ENCODE measurements around the gene ADAMTS9. TPM values are rescaled to one million over a fixed set of nuclear protein-coding genes. Genes with fewer than 3 reads are reported as not detected.

The ADAMTS9 gene
- 4.3 TPM for total RNA-seq

- peak; percentile 36 for ATAC-seq
Observed at GRCh38 chr3:64687781-64688604, at the start of gene ADAMTS9. ADAMTS9 (minus strand) TSS chr3:64688000; CDS start chr3:64687657, 343 bp downstream.

- ATAC-seq: no peak
Observed at GRCh38 chr3:64732576-64732975, 44.8 kb upstream of the ADAMTS9 start.

DNA sequence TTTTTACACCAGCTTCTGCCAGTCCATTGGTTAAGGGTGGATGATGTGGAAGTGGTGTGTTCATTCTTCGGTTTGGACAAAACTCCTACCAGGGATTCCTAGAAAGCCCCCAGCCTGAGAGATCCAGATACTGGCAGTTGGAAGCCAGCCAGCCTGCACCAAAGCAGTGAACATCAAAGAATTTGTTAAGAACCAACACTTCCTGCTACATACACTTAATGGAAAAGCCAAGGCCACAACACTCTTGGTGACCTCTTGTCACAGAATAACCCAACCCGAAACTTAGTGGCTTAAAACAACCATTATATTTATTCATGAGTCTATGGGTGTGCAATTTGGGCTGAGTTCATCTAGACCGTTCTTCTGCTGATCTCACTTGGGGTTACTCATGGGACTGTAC, 42.9 kb upstream of the ADAMTS9 start:
- ATAC-seq: no peak

- no peak for ATAC-seq
Observed at GRCh38 chr3:64728994-64729393, 41.2 kb upstream of the ADAMTS9 start.

DNA sequence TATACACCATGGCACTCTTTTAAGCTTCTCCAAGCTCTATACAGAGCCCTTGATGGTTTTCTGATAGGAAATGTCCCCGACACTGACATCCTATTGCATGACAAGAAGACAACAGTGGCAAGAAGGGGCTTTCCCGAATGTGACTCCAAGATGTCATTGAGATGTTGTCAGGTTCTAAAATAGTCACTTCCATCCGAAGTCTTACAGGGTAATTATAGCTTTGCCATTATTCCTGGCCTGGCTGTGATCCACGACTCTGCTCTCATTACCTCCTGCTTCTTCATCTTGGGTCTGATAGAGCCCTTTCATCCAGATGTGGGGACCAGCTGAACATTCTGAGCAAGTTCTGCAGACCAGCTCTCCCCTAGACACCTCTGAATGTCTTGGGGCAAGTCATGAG, 40.6 kb upstream of the ADAMTS9 start:
- ATAC-seq: no peak

DNA sequence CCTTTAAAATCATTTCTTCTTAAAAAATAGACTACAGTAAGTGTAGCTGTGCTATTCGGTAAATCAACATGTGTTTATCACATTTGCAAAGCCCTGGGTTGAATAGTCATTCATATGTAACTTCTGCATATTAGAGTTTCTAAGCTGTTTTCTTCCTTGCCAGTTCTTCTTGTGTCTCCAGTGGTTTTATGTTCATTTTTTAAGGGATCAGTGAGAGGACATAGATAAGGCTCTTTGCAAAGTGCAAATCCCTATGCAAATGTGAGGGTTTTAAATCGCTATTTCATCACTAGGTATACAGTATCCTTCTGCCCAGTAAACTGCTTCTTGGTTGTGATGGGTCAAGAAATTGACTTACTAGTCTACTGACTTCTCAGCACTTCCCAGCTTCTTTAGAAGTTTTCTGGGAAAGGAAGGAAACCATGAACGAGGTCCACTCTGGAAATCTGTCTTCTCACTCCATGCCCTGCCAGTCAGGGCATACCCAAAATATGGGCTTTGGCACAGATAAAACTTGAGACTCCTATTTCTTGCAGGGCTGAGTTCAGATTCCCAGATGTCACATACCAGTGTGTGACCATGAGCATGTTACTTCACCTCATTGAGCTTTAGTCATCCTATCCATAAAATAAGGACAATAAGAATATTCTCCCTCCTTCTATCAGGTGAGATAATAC, 38.8 kb upstream of the ADAMTS9 start:
- ATAC-seq: no peak

DNA sequence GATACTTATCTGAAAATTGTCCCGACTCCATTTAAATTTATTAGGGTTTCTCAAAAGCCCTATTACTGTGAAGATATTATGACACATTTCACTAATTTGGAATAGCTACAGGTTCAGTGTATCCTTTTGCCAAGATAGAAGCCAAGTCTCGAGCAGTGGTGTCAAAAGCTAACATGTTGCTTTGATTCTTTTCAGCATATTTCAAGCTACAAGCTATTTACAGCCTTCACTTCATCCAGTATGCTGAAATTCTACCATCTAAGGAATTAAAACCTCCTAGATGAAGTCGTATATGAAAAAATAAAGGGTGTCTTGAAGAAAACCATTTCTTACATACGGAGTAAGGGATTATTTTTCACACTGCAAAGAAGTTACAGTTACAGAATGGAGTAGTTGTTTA, 31.2 kb upstream of the ADAMTS9 start:
- no peak for ATAC-seq

DNA sequence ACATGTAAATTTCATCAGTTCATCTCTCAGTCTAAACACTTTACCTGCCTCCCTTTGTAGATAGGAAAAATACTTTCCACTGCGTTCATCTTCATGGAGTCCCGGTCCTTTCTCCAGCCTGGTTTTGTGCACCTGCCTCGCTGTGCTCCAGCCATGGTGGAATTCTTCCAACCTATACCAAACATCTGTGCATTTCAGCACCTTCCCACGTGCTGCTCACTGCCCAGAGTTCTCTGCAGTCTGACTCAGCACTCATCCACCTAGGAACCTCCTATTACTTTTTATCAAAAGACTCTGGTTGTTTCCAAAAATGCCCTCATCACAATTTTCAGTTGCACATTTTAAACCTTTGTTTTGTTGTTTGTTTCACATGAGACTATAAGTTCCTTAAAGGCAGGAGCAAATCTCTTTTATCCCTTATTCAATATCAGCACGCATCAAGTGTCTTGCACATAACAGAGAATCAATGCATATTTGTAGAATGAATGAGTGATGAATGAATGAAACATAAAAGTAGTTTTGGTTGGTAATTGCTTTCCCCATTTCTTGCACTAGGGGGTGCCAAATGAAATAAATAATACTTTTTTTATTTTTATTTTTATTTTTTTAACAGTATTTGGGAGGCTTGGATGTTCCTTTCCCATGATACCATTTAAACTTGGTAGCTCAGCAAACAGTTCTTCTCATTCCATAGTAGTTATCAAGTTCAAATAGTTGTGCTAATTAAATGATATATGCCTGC, 30.2 kb upstream of the ADAMTS9 start:
- no peak for ATAC-seq

- ATAC-seq: no peak
Observed at GRCh38 chr3:64717411-64717810, 29.6 kb upstream of the ADAMTS9 start.

DNA sequence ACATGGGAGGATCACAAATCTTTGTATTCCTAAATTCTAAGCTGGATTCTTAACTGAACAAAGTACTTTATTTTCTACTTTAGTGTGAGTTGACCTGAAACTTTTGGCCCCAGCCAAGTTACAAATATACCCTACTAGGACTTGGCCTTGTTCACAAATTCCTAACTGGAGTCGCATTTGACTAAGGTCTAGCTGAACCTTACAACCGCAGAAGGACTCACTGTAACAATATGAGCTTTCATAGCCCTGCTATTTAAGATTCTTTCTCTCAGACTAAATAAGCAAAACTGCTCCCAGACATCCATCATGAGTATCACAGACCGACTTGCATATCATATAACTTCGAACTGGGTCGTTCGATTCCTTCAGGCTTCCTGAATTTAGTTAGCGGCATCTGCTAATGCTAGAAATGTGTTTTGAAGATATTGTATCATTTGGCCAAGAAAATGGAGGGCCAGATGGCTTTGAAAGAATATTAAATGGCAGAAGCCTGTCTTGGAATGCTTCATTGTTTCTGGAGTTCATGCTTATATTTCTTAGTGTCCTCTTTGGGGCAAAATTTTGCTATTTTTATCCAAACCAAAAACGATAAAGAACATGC, 28.4 kb upstream of the ADAMTS9 start:
- no peak for ATAC-seq

DNA sequence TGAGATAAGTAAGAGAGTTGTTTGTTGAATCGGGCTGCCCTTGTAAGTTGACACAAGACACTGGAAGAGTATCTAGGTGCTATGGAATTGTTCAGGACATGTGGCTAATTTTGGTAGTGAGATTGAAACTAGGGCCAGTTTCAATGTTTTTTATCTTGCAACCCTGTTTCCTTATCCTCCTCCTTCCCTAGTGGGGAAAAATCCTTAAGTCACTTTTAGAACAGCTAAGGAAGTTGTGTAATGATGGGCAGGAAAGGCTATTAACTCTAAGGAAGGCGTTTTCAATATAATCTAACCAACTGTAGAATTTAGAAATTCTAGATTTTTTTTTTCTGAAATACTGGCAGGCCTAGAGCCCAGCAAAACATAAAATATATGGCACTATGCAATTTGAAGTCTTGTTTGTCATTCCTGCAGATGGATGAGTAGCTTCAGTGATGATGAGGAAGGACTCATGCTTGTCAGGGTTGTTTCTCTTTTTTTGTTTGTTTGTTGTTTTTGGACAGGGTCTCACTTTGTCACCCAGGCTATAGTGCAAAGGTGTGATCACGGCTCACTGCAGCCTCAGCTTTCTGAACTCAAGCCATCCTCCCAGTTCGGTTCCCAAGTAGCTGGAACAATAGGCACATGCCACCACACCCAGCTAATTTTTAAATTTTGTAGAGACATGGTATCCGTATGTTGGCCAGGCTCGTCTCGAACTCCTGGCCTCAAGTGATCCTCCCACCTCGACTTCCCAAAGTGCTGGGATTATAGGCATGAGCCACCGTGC, 27.6 kb upstream of the ADAMTS9 start:
- no peak for ATAC-seq

GRCh38 chr3:64708456-64708855, 20.7 kb upstream of the ADAMTS9 start:
- ATAC-seq: no peak

DNA sequence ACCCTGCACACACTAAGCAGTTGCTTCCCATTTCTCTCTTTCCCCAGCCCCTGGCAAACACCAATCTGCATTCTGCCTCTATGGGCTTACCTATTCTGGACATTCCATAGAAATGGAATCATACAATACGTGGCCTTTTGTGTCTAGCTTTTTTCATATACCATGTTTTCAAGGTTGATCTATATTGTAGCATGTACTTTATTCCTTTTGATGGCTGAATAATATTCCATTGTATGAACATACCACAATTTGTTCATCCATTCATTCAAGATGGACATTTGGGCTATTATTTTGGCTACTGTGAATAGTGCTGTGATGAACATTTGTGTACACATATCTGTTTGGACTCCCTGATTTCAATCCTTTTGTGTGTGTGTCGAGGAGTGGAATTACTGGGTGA, 18.1 kb upstream of the ADAMTS9 start:
- ATAC-seq: no peak

- ATAC-seq: no peak
Observed at GRCh38 chr3:64696896-64697295, 9.1 kb upstream of the ADAMTS9 start.

DNA sequence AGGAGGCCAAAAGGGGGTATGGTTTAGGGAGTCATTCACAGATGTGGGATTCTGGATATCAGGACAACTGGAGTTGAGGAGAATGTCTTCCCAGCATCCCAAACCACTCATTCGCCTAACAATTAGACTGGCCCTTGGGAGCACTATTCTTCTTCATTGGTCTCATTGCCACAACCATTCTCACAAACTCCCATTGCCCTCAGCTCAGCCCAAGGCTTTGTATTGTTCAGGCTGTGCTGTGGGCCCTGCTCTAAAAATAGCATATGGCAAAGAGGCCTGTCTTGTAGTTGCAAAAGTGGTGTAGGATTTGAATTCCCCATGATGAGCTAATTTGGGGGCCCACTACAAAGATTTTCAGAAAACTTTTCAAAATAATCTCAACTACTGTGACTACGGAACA, 6.3 kb upstream of the ADAMTS9 start:
- ATAC-seq: no peak

GRCh38 chr3:64693031-64693430, 5.2 kb upstream of the ADAMTS9 start:
- ATAC-seq: no peak

GRCh38 chr3:64691051-64691450, 3.3 kb upstream of the ADAMTS9 start:
- no peak for ATAC-seq

DNA sequence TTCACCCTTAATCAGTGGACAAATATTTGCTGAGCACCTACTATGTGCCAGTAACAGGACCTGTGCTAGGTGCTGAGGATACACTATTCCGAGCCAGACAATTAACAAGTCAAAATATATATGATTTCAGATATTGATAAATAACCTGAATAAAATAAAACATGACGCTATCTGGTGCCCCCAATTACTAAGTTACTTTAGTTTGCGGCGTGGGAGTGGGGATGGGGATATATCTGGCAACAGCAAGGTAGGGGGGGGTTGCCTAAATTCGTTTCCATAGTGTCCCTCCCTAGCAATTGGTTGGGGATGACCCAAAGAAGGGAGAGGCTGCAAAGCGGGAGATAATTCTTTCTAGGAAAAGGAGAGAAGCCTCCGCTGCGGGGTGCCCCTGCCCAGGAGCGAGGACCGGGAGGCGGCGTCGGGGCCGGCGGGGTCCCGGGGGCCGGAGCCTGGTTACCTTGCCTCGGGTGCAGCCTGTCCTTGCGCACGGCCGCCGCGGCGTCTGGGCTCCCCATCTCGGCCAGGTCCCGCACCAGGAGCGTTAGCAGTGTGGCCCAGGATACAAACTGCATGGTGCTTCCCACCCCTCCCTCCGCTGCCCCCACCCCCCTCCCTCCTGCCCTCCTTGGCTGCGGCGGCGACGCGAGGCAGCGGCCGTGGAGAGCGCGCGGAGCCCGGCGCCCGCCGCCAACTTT, 567 bp downstream of the ADAMTS9 start:
- no peak for ATAC-seq

DNA sequence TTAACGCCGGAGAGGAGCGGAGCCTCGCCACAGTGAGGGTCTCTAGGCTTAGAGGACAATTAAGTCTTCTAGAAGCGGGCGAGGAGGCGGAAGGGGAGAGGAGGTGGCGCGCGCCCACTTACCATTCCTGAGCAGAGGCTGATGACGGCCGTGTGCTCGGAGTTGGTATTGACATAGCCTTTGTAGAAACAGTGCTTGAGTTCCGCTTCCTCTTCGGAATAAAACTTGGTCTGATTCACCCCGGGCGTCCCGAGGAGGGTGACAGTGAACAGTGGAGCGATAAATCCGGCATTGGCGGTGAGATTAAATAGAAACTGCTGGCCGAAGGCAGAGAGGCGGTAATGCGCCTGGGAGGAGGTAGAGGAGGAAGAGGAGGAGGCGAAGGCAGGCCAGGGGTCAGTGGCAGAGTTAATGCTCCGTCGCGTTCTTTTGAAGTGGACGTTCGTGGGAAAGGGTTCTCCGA, 1.3 kb downstream of the ADAMTS9 start:
- peak; percentile 66 for ATAC-seq

DNA sequence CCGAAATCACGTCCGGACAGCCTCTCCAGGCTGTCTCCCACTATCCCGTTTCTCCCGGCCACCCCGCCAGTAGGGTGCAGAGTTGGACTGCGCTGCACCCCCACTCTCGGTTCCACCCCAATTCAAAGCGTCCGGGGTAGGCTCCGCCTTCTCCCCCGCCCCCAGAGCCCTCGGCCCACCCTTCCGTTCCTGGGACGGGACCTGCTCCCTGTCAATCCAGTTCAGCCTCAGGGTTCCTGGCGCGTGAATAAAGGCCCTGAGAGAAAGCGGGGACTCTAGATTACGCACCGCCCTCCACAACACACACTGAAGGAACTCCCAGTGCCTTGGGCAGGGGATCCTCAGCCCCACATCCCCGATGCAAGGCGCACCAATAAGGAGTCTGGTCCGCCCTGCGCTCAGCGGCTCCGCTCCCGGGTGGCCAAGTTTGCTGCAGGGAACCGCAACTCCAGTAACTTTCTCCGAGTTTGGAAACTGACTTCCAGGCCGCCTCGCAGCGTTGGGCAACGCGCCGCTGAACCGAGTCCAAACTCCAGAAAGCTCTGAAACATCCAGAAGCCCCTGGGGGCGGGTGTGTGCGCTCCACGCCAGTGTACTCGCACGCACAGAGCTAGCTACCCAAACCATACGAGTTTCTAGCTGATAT, 1.9 kb downstream of the ADAMTS9 start:
- peak; percentile 94 for ATAC-seq

DNA sequence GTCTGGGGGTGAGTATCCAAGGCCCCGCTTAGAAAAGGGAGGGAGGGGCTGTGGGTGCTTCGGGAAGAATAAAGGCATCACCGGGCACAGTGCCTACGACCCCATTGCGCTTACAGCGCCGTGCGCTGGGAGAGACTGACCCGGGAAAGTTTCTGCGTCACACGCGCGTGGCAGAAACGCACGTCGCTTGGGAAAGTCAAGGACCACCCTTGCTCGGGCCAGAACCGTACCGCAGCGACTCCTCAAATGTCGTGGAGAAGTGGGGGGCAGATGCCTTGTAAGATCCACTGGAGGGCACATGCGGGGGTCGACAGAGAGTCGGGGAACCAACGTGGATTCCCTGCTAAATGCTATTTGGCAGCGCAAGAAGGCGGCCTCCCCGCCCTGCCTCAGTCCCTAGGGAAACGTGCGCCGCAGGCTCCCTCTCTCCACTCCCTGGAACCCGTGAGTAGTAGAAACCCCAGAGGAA, 2.4 kb downstream of the ADAMTS9 start:
- no peak for ATAC-seq

Measured in esophagus mucosa (tissue), 1 donor.